Hematopoietic multipotent progenitor cell treated with erythropoietin and hydrocortisone succinate and interleukin-3 and kit ligand, for 4 days (in vitro differentiated cells): ENCODE results near the gene SH2B3.
A peak's percentile ranks its signal among the peaks of the same experiment; 100 is the strongest.
"Not testable (repeated sequence)": the region's sequence is repeated elsewhere in the genome, so short reads cannot be mapped to it uniquely, and the experiment has no call there.

Experiments used
- DNase-seq: peaks from one replicate; pipeline ENCODE4 v3.0.0-alpha.2; 2015

The SH2B3 gene

GRCh38 chr12:111387747-111388323 is 17.9 kb upstream of the SH2B3 start:
- no peak for DNase-seq

GRCh38 chr12:111389635-111390034 is 16.1 kb upstream of the SH2B3 start:
- DNase-seq = no peak

- no peak for DNase-seq
Measured at GRCh38 chr12:111390910-111391309, 14.8 kb upstream of the SH2B3 start.

GRCh38 chr12:111393700-111394300 is 11.9 kb upstream of the SH2B3 start:
- DNase-seq = peak; percentile 51

- DNase-seq = no peak
Measured at GRCh38 chr12:111394480-111394879, 11.2 kb upstream of the SH2B3 start.

- DNase-seq = peak; percentile 38
Measured at GRCh38 chr12:111395336-111396187, 10.2 kb upstream of the SH2B3 start.

GRCh38 chr12:111396271-111396670 is 9.5 kb upstream of the SH2B3 start:
- DNase-seq = not testable (repeated sequence)

- DNase-seq = peak; percentile 93
Measured at GRCh38 chr12:111396726-111397445, 8.8 kb upstream of the SH2B3 start.

GRCh38 chr12:111398530-111398929 is 7.2 kb upstream of the SH2B3 start:
- DNase-seq = no peak

GRCh38 chr12:111399741-111400404 is 5.8 kb upstream of the SH2B3 start:
- DNase-seq = not testable (repeated sequence)

- peak; percentile 45 for DNase-seq
Measured at GRCh38 chr12:111401167-111401605, 4.5 kb upstream of the SH2B3 start.

- DNase-seq = not testable (repeated sequence)
Measured at GRCh38 chr12:111402490-111402824, 3.3 kb upstream of the SH2B3 start.

GRCh38 chr12:111404362-111405148 is 1.2 kb upstream of the SH2B3 start:
- DNase-seq = peak; percentile 86

- DNase-seq = peak; percentile 99
Measured at GRCh38 chr12:111405149-111405858, 419 bp upstream of the SH2B3 start.

GRCh38 chr12:111406474-111407376 is 1.0 kb downstream of the SH2B3 start:
- DNase-seq = peak; percentile 35

GRCh38 chr12:111407377-111408115 is 1.8 kb downstream of the SH2B3 start:
- no peak for DNase-seq

- no peak for DNase-seq
Measured at GRCh38 chr12:111408116-111408440, 2.4 kb downstream of the SH2B3 start.

- DNase-seq = peak; percentile 38
Measured at GRCh38 chr12:111408686-111409402, 3.1 kb downstream of the SH2B3 start.

GRCh38 chr12:111409403-111409779 is 3.7 kb downstream of the SH2B3 start:
- peak; percentile 54 for DNase-seq
